ENCODE data around the gene SEMA4C.

Gene SEMA4C

DNA sequence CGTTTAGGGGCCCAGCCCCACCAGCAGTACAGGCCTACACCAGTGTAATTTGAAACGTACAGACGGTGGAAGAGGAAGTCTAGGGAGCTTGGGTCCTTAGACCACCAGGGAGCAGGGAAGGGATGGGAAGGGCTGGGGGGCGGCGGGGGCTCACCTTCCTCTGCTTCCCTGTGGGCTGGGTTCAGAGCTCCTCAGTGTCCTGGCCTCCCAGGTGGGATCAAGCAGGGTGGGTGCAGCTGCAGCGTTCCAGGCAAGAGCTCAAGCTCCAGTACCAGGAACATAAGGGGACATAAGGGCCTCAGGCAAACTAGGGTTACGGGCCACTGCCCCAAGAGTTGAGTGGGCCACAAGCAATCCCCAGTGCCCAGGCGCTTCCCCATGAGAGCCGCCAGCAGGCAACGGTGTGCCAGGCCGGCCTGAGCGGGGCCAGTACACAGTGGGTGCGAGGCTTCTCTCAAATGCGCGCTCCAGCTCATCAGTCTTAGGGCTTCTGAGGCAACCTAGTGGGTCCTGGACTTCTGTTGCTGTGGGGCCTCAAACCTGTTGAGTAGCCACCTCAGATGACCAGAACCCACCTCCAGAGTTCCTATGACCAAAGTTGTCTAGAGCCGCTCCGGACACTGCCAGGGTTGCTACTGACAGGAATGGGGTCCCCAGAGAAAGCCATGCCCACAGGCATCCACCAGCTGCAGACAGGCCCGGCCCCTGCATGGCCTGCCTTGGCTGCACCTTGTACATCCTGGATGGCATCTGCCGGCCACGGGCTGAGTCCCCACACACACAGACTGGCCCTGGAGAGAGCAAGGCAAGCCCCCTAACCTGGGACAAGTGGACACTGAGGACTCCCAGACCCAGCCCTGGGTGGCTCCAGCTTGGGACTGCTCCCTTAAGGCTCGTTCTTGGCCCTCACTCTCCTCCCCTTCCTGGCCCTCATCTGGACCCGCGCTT, 31.3 kb downstream of the SEMA4C start:
- DNase-seq (ENCODE audit: low read depth in 1 of 2, low spot score in 1 of 2), result no peak
- TF ChIP-seq JUND (IDR thresholded peaks at IDR 0.05; ENCODE audit: low read depth), result no peak
- in situ Hi-C loops (cut with HindIII; ENCODE audit: low pct_unique_long_range_greater_than_20kb, low sequenced_read_pairs), result no loop called here

- in situ Hi-C loops (cut with HindIII; ENCODE audit: low pct_unique_long_range_greater_than_20kb, low sequenced_read_pairs), result no loop called here
Observed at GRCh38 chr2:96837575-96837974, 32.3 kb downstream of the SEMA4C start.

DNA sequence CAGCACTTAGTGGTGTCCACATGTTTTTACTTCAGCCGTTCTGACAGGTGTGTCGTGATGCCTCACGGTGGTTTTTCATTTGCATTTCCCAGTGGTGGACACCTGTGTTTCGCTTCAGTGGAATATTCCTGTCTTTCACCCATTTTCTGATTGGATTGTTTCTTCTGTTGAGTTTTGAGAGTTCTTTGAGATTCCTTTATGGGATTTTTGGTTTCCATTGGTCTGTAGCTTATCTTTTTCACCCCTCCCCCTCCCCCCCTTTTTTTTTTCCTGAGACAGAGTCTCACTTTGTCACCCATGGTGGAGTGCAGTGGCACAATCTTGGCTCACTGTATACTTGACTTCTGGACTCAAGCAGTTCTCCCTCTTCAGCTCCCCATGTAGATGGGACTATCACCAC, 34.0 kb downstream of the SEMA4C start:
- TF ChIP-seq JUND (IDR thresholded peaks at IDR 0.05; ENCODE audit: low read depth), result no peak
- DNase-seq (ENCODE audit: low read depth in 1 of 2, low spot score in 1 of 2), result no peak
- in situ Hi-C loops (cut with HindIII; ENCODE audit: low pct_unique_long_range_greater_than_20kb, low sequenced_read_pairs), result no loop called here

More at GRCh38 chr2:96837575-96837974, 32.3 kb downstream of the SEMA4C start:
- no peak for TF ChIP-seq JUND (IDR thresholded peaks at IDR 0.05; ENCODE audit: low read depth)
- DNase-seq (ENCODE audit: low read depth in 1 of 2, low spot score in 1 of 2), result no peak

DNA sequence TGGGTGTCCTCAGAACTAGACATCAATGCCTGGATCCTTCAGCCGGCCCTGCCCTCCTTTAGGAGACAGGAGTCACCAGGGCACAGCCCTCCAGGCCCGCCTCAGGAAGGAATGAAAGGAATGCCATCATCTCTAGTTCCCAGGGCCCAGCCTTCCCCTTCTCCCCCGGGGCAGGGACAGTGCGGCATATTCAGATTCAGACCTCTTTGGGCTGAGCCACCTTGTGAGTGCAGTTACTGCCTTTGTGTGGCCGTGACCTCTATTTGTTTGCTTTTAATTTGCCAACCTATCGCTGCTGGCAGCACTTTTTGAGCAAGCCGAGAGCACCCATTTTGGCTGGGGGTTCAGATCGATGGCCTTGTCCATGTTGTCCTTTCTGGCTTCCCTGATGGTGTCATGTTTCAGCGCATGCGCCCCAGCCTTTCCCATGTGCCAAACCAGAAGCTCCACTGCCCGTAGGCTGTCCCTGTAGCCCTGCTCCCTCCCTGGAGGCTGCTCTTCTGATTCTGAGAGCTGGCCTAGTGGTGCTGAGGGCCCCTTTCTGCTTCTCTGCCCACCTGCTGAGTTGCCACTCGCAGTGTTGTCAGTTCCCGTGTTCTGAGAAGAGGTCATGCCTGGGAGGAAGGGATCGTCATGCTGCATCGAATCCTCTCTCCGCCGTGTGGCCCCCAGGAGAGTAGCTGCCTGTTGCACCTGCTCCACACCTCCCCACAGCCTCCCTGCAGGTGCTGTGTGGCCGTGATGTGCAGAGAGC, 36.9 kb downstream of the SEMA4C start:
- TF ChIP-seq JUND (IDR thresholded peaks at IDR 0.05; ENCODE audit: low read depth), result no peak
- peak; percentile 77 to 87 for DNase-seq (ENCODE audit: low read depth in 1 of 2, low spot score in 1 of 2)
- in situ Hi-C loops (cut with HindIII; ENCODE audit: low pct_unique_long_range_greater_than_20kb, low sequenced_read_pairs), result no loop called here

DNA sequence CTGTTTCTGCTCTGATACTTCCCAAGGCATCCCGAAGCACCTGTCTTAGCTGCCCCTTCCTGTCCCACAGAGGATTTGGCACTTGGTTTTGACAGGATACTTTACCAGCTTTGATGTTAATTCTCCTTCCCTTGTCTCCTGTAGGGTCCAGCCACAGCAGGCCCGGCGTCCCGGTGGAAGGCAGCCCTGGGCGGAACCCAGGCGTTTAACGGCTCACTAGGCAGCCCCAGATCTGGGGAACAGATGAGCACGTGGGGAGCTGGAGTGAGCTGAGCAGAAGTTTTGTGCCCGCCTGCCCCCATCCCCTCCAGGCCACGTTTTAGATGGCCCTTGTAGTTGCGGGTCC, 37.5 kb downstream of the SEMA4C start:
- DNase-seq (ENCODE audit: low read depth in 1 of 2, low spot score in 1 of 2), result no peak
- in situ Hi-C loops (cut with HindIII; ENCODE audit: low pct_unique_long_range_greater_than_20kb, low sequenced_read_pairs), result no loop called here
- TF ChIP-seq JUND (IDR thresholded peaks at IDR 0.05; ENCODE audit: low read depth), result no peak

DNA sequence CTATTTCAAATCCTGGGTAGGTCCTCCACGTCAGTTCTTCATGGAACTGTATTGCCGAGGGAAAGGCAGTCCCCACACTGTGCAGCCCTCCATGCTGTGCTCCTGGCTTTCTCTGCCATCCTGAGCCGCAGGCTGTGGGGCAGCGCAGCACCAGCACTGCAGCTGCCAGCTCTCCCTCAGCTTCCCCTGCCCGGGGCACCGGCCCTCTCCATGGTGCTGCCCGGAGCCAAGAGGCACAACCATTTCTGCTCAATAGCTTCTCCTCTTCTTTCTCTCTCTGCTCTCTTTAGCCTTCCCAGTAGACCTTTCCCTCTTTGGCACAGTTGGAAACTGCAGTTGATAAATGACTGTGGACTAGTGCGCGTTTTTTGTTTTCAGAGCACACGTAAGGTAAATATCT, 38.2 kb downstream of the SEMA4C start:
- no peak for TF ChIP-seq JUND (IDR thresholded peaks at IDR 0.05; ENCODE audit: low read depth)
- peak in 1 of 2 experiments; percentile 37 for DNase-seq (ENCODE audit: low read depth in 1 of 2, low spot score in 1 of 2)
- in situ Hi-C loops (cut with HindIII; ENCODE audit: low pct_unique_long_range_greater_than_20kb, low sequenced_read_pairs), result no loop called here

DNA sequence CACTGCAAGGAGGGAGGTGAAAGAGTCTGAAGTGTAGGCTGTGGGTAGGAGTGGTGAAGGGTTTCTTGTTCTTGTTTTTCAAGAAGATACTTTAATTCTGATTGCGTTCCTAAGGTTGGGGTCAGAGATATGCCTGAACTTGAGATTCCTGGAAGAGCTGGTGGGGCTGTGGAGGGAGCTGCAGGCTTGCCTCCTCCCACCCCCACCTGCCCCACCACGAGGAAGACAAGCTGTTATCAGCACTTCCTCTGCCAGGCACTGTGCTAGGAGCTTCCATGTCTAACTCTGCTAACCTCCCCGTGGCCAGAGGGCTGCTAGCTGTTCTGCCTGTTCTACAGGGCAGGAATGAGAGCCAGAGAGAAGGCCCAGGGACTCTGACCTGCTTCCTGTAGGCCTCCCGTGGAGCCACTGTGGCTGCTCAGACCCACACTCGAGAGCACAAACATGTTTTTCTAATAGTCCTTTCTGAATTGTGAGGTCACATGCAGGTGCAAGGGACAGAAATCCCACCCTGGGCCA, 39.8 kb downstream of the SEMA4C start:
- in situ Hi-C loops (cut with HindIII; ENCODE audit: low pct_unique_long_range_greater_than_20kb, low sequenced_read_pairs), result no loop called here
- DNase-seq (ENCODE audit: low read depth in 1 of 2, low spot score in 1 of 2), result no peak
- no peak for TF ChIP-seq JUND (IDR thresholded peaks at IDR 0.05; ENCODE audit: low read depth)

DNA sequence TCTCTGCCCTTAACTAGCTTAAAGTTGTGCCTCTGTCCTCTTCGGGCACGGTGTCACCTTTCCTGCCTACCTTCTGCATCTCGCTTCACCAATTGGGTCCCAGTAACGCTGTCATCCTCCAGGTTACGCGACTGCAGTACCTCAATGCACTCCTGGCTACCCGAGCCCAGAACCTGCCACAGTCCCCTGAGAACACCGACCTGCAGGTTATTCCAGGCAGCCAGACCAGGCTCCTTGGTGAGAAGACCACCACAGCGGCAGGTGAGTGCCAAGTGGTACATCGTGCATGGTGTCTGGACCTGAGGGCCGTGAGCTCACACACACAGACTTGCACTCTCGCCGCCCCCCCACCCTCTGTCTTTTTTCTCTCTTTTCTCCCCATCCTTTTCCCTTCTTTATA, 41.0 kb downstream of the SEMA4C start:
- no peak for DNase-seq (ENCODE audit: low read depth in 1 of 2, low spot score in 1 of 2)
- in situ Hi-C loops (cut with HindIII; ENCODE audit: low pct_unique_long_range_greater_than_20kb, low sequenced_read_pairs), result no loop called here
- TF ChIP-seq JUND (IDR thresholded peaks at IDR 0.05; ENCODE audit: low read depth), result no peak

GRCh38 chr2:96828436-96828835, 41.4 kb downstream of the SEMA4C start:
- no peak for TF ChIP-seq JUND (IDR thresholded peaks at IDR 0.05; ENCODE audit: low read depth)
- no peak for DNase-seq (ENCODE audit: low read depth in 1 of 2, low spot score in 1 of 2)
- in situ Hi-C loops (cut with HindIII; ENCODE audit: low pct_unique_long_range_greater_than_20kb, low sequenced_read_pairs), result no loop called here

- in situ Hi-C loops (cut with HindIII; ENCODE audit: low pct_unique_long_range_greater_than_20kb, low sequenced_read_pairs), result no loop called here
- no peak for TF ChIP-seq JUND (IDR thresholded peaks at IDR 0.05; ENCODE audit: low read depth)
- DNase-seq (ENCODE audit: low read depth in 1 of 2, low spot score in 1 of 2), result no peak
Observed at GRCh38 chr2:96826546-96827278, 43.2 kb downstream of the SEMA4C start.

DNA sequence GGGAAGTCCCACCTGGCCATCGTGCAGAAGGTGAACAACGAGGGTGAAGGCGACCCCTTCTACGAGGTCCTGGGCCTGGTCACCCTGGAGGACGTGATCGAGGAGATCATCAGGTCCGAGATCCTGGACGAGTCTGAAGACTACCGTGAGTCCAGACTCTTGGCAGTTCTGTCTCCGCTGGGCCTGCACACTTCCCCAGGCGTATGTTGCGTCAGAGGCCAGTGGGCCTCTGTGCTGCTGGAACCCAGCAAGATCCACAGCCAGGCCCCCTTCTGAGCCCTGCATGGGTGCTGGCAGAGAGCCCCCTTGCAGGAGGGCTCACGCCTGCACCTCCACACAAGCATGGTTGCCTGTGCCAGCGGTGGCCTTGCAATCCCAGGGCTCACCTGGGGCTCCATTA, 44.8 kb downstream of the SEMA4C start:
- TF ChIP-seq JUND (IDR thresholded peaks at IDR 0.05; ENCODE audit: low read depth), result no peak
- in situ Hi-C loops (cut with HindIII; ENCODE audit: low pct_unique_long_range_greater_than_20kb, low sequenced_read_pairs), result no loop called here
- DNase-seq (ENCODE audit: low read depth in 1 of 2, low spot score in 1 of 2), result no peak

GRCh38 chr2:96824079-96824870, 45.6 kb downstream of the SEMA4C start:
- TF ChIP-seq JUND (IDR thresholded peaks at IDR 0.05; ENCODE audit: low read depth), result no peak
- in situ Hi-C loops (cut with HindIII; ENCODE audit: low pct_unique_long_range_greater_than_20kb, low sequenced_read_pairs), result no loop called here
- peak in 1 of 2 experiments; percentile 82 for DNase-seq (ENCODE audit: low read depth in 1 of 2, low spot score in 1 of 2)

Data from T47D (cell line).